ENCODE data around the gene MPPED2.

MPPED2 gene

GRCh38 chr11:30596832-30597231 lies 10.7 kb upstream of the MPPED2 start:
- TF ChIP-seq, protein P1, sequence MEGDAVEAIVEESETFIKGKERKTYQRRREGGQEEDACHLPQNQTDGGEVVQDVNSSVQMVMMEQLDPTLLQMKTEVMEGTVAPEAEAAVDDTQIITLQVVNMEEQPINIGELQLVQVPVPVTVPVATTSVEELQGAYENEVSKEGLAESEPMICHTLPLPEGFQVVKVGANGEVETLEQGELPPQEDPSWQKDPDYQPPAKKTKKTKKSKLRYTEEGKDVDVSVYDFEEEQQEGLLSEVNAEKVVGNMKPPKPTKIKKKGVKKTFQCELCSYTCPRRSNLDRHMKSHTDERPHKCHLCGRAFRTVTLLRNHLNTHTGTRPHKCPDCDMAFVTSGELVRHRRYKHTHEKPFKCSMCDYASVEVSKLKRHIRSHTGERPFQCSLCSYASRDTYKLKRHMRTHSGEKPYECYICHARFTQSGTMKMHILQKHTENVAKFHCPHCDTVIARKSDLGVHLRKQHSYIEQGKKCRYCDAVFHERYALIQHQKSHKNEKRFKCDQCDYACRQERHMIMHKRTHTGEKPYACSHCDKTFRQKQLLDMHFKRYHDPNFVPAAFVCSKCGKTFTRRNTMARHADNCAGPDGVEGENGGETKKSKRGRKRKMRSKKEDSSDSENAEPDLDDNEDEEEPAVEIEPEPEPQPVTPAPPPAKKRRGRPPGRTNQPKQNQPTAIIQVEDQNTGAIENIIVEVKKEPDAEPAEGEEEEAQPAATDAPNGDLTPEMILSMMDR (IDR thresholded peaks at IDR 0.05; ENCODE audit: low read length), result no peak
- Histone ChIP-seq H4K20me1 (ENCODE audit: insufficient read depth, low read length) (no peaks in the 10 kb centered on the region), H3K9me2 (replicated peaks; ENCODE audit: insufficient read depth, low read length) (no peaks in the 10 kb centered on the region)

GRCh38 chr11:30595934-30596333 lies 9.8 kb upstream of the MPPED2 start:
- H3K4me1 ChIP-seq (ENCODE audit: low read length), result no peaks in the 10 kb centered on the region
- no peaks in the 10 kb centered on the region for H3K79me2 ChIP-seq (ENCODE audit: low read length)
- H3K4me3 ChIP-seq (ENCODE audit: low read length), result no peak overlapping the region
- no peak overlapping the region for H3K9ac ChIP-seq (ENCODE audit: low read length)
- H3K27me3 ChIP-seq (replicated peaks; ENCODE audit: insufficient read depth, low read length), result no peaks in the 10 kb centered on the region
- no peaks in the 10 kb centered on the region for H3K9me2 ChIP-seq (replicated peaks; ENCODE audit: insufficient read depth, low read length)
- no peaks in the 10 kb centered on the region for H3K9me3 ChIP-seq (replicated peaks; ENCODE audit: insufficient read depth, low read length)
- H4K20me1 ChIP-seq (ENCODE audit: insufficient read depth, low read length), result no peaks in the 10 kb centered on the region
- TF ChIP-seq EZH2phosphoT487 (IDR thresholded peaks at IDR 0.05; ENCODE audit: low read length) (no peak), EZH2 (optimal IDR thresholded peaks at IDR 0.05; ENCODE audit: low read depth, low read length) (no peak)
- TF ChIP-seq, protein P1 (IDR thresholded peaks at IDR 0.05; ENCODE audit: low read length), result no peak
- H2AFZ ChIP-seq (ENCODE audit: low read length), result no peak overlapping the region
- no peaks in the 10 kb centered on the region for H3F3A ChIP-seq (ENCODE audit: insufficient read depth, low read length)
- no peak for DNase-seq
- no peaks in the 10 kb centered on the region for H3K36me3 ChIP-seq (replicated peaks; ENCODE audit: insufficient read depth, low read length)
- no peak overlapping the region for H3K27ac ChIP-seq (ENCODE audit: low read length)
- H3K4me2 ChIP-seq (ENCODE audit: low read depth, low read length), result no peak overlapping the region

More at GRCh38 chr11:30596832-30597231, 10.7 kb upstream of the MPPED2 start:
- no peak overlapping the region for H3K4me3 ChIP-seq (ENCODE audit: low read length)
- H3K4me1 ChIP-seq (ENCODE audit: low read length), result no peaks in the 10 kb centered on the region
- H3K4me2 ChIP-seq (ENCODE audit: low read depth, low read length), result no peak overlapping the region
- H3K36me3 ChIP-seq (replicated peaks; ENCODE audit: insufficient read depth, low read length), result no peaks in the 10 kb centered on the region
- DNase-seq, result no peak
- no peak overlapping the region for H3K27ac ChIP-seq (ENCODE audit: low read length)
- H3F3A ChIP-seq (ENCODE audit: insufficient read depth, low read length), result no peaks in the 10 kb centered on the region
- no peaks in the 10 kb centered on the region for H3K79me2 ChIP-seq (ENCODE audit: low read length)
- H3K9ac ChIP-seq (ENCODE audit: low read length), result no peak overlapping the region
- no peak overlapping the region for H2AFZ ChIP-seq (ENCODE audit: low read length)
- H3K27me3 ChIP-seq (replicated peaks; ENCODE audit: insufficient read depth, low read length), result no peaks in the 10 kb centered on the region
- H3K9me3 ChIP-seq (replicated peaks; ENCODE audit: insufficient read depth, low read length), result no peaks in the 10 kb centered on the region

DNA sequence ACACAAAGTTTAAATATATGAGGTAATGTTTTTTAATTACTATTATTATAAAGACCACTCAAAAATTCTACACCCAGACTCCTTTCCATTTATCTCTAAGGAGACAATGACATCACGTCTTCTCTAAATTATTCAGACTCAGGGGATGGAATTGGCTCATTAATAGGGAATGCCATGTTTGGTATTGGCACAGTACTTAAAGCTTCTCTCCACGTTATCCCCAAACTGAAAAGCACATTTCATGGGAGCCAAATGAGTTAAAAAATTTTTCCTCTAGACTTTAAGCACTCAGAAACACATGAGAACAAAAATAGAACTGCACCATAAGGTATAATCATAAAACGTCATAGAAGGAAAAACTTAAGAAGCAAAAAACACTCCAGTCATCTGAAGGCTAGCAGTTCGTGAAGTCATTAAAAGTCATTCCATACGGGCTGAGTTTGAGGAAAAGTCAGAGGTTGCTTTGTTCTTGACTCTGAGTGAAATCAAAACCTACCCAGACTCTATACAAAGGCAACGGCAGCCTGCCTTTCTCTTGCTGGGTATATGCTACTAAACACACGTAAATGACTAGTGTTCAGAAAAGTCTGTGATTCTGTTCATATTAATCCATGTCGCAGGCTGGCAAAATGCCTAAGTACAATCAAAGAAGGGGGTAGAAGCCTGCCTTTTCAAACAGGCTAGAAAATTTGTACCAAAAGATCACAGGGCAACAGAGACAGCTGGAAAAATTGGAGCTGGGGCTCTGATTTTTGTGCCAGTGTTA lies 8.7 kb upstream of the MPPED2 start:
- no peak for DNase-seq

More for the DNA sequence above, 8.7 kb upstream of the MPPED2 start:
- no peaks in the 10 kb centered on the region for H3K4me1 ChIP-seq (ENCODE audit: low read length)
- TF ChIP-seq EZH2 (optimal IDR thresholded peaks at IDR 0.05; ENCODE audit: low read depth, low read length), result no peak
- no peak for TF ChIP-seq EZH2phosphoT487 (IDR thresholded peaks at IDR 0.05; ENCODE audit: low read length)
- TF ChIP-seq, protein P1 (IDR thresholded peaks at IDR 0.05; ENCODE audit: low read length), result no peak
- H3K27ac ChIP-seq (ENCODE audit: low read length), result no peak overlapping the region
- no peak overlapping the region for H3K4me3 ChIP-seq (ENCODE audit: low read length)
- H3K36me3 ChIP-seq (replicated peaks; ENCODE audit: insufficient read depth, low read length), result no peaks in the 10 kb centered on the region
- H3K9me3 ChIP-seq (replicated peaks; ENCODE audit: insufficient read depth, low read length), result no peaks in the 10 kb centered on the region
- no peak overlapping the region for H3K4me2 ChIP-seq (ENCODE audit: low read depth, low read length)
- no peaks in the 10 kb centered on the region for H3K79me2 ChIP-seq (ENCODE audit: low read length)
- no peak overlapping the region for H3K9ac ChIP-seq (ENCODE audit: low read length)
- no peak overlapping the region for H2AFZ ChIP-seq (ENCODE audit: low read length)
- no peaks in the 10 kb centered on the region for H3K27me3 ChIP-seq (replicated peaks; ENCODE audit: insufficient read depth, low read length)
- no peaks in the 10 kb centered on the region for H3K9me2 ChIP-seq (replicated peaks; ENCODE audit: insufficient read depth, low read length)
- H4K20me1 ChIP-seq (ENCODE audit: insufficient read depth, low read length), result no peaks in the 10 kb centered on the region
- no peaks in the 10 kb centered on the region for H3F3A ChIP-seq (ENCODE audit: insufficient read depth, low read length)
